T-helper 2 cell (primary cell): ENCODE measurements around the gene ZNF423.

ENCODE experiments used
- DNase-seq, 5 experiments: peaks; one replicate each; pipeline versions ENCODE4 v3.0.0 to v3.0.0-alpha.2; 2012 to 2022

Gene ZNF423

DNA sequence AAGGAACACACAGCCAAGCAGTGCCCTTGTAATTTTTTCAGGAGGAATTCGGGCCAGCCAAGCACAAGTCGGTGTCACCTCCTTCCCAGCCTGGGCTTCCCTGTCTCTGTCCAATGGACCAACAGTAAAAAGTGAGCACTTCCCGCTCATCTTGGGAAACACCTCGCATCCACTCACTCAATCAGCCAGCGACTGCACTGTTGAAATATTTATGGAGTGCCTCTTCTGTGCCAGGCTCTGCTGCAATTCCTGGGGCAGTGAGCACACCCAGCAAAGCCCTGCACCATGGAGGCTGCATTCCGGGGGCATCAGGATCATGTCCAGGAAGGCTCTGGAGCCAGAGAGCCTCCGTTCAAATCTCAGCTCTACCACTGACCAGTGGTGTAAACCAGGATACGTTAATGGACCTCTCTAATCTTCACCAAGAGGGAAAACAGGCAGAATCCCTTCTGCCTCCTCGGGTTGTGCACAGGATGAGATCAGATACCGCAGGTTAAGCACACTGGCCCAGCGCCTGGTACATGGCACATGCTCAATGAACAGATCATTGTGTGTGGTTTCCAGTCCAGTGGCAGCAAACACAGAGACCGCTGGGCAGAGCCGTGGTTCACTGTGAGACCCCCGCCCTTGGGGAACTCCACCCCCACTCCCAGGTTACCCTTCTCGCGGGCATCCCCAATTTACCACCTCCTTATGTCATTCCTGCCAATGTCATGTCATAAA lies 194.3 kb downstream of the ZNF423 start:
- DNase-seq = no peak

DNA sequence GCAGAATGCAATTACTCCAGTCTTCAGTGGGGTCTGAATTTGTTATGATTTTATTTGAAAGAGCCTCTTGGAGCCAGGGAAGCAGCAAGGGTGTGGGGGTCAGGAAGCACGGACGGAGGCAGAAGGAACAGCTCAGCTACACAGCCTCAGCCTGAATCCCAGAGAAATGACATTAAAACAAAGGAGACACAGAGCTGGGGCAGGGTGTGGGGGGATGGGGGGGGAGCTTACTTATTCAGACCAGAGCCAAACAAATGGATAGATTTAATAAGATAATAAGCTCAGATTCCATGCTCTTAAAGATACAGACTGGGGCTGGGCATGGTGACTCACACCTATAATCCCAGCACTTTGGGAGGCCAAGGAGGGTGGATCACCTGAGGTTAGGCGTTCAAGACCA lies 195.3 kb downstream of the ZNF423 start:
- DNase-seq = no peak

DNA sequence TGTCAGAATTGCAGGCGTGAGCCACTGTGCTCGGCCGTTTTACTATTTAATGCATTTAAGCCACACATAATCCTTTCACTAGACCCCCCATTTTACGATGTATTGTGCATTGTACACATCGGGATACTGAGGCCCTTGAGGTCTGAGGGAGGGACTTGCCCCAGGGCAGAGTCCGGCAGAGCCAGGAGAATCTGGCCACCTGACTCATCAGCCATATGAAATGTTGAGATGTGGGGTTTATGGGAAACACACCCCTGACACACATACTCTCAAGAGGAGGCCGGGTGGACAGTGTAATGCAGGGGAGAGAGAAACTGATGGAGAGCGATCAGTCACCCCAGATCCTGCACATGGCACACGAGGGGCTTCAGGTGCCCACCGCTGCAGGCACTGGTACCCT lies 196.6 kb downstream of the ZNF423 start:
- no peak for DNase-seq

DNA sequence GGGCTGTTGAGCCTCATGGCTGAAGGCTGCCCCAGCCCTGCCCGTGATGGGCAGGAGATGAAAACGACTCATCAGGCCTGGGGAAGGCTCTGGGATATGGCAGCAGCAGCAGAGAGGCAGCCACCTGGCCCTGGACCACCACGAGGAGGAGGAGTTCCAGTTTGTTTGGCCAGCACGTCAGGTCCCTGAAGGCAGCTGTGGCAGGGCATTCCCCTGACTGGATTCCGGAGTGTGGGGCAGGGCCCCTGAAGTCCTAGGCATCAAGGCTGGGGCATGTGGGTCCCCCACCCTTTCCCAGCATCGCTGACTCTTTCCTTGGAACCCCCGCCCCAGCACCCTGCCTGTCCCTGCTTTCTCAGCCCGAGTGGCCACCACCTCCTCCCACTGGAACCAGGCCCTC lies 197.4 kb downstream of the ZNF423 start:
- no peak for DNase-seq

DNA sequence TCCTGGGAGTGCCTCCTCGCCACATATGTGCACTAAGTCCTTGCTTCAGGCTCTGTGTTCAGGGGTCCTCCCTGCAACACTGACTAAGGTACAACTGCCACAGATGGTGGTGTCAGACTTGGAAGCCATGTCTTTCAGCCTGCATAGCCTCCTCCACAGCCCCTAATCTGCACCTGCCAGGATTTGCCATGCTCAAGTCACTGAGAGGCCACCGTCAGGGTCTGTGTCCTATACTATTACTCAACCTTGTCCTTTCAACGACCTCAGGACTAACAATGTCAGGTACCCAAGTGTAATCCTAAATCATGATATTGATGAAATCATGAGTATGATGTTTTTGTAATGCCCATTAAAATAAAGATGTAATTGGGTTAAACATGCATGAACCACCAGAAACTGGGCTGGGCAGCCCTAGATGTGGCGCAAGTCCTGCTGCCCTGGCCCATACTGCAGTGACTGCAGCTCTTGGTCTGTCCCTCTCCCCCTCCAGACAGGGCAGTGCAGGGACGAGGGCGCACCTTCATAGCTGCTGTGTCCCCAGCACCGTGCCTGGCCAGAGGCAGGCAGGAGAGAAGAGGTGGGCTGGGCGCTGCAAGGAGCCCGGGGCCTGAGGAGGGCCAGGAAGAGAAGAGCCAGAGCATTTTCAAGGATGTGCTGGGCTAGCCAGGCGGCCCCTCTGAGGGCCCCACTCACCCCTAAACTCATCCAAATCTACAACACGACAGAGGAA lies 198.0 kb downstream of the ZNF423 start:
- DNase-seq = no peak

DNA sequence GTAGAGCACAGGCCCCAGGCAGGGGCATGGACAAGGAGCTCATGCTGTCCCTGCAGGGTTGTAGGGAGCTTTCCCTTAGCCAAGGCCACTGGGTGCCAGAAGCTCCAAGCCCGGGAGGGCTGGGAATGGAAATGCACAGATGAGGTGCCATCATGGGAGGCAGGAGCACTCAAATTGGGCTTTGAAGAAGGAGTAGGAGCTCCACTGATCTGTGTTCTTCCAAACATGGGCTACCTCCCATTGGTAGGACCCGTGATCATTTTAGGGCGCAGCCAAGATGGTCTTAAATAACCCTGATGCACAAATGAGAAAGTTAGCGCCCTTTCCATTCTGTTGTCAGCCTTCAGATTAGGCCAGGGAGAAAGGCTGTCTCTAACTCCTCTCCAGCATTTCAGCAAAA lies 201.5 kb downstream of the ZNF423 start:
- DNase-seq = no peak

DNA sequence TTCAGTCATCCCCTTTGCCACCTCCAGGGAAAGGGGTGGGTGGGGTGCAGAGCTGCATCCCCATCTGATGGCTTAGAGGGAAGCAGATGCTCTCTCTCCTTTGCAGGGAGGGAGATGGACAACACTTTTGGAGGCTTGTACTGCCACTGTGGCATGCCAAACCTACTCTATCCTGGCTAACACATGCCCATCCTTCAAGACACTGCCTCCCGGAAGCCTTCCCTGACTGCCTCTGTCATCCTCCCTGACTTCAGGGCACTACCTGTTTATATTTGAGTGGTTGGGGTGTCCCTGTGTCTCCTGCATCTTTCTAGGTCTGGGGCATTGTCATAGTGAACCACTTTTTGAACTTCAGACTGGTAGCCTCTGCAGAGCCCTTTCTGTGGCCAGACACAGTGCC lies 202.3 kb downstream of the ZNF423 start:
- DNase-seq = no peak

DNA sequence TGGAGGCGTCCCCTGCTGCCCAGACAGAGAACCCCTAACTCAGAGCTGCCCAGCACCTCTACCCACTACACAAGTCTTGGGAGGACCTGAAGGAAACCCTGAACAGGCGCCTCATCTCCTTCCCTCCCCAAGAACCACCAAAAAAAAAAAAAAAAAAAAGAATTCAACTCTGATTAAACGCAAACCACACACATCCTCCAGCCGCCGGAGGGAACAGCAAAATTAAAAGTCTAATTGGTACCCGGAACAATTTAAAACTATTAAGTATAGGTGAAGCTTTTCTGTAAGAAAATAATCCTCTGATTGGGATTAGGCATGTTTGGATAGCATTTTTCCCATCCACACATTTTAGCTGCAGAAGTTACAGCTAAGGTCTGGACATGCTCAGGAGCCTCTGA lies 202.7 kb downstream of the ZNF423 start:
- no peak for DNase-seq

DNA sequence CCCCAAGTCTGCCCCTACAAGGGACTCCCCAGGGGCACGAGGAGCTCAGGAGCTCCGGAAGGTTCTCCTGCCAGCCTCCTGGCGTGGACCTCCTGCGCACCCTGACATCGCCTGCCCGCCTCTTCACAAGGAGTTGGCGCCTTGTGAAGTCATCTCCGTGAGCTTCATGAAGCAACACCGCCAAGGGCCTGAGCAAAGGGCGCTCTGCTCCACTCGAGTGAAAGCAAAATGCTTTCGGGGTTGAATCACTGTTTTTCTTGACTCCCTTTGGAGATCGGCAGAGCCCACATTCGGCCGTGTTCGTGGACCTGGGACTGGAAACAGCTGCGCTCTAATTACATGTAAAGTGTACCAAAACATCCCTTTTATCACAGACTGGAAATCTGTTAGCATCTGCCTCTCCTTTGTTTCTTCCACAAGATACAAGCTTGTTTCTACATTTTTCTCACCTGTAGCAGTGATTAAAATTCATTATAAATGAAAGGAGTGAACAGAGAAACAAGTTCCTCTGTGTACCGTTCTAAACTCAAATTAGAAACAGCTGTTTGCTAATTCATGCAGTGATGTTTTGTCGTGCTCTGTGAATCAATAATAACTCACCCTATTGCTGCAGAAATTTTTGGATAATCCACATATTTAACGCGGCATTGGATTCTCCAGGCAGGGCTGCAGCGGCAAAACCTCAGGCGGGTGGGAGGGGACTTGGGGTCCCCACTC lies 203.3 kb downstream of the ZNF423 start:
- no peak for DNase-seq

DNA sequence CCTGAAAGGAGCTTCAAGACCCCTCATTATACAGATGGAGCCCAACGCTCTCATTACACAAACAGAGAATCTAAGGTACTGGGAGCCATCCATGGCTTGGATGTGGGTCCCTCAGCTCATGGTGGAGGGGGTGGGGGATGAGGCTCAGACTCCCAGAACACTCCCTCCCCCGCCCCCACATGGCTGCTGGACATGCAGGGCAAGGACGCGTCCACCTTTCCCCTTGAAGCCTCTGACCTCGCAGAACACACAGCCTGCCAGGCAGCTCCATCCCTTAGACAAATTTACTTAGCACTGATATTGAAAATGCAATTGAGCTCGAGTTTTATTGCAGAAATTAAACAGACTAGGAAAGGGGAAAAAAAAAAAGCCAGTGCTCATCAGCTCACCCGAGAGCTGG lies 203.9 kb downstream of the ZNF423 start:
- DNase-seq = no peak

DNA sequence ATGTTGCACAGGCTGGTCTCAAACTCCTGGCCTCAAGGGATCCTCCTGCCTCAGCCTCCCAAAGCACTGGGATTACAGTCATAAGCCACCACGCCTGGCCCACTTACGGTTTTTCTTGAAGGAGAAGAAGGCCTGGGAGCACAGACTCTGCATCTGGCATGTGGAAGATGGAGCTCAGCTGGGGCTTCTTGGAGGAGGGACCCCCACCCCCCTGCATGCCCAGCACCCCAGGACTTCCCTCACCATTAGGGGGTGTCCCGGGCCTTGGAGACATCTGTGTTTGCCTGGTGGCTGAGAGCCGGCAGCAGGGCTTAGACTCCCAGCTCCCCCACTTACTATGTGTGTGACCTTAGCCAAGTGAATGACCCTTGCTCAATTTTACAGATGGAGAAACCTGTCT lies 204.7 kb downstream of the ZNF423 start:
- DNase-seq = no peak

DNA sequence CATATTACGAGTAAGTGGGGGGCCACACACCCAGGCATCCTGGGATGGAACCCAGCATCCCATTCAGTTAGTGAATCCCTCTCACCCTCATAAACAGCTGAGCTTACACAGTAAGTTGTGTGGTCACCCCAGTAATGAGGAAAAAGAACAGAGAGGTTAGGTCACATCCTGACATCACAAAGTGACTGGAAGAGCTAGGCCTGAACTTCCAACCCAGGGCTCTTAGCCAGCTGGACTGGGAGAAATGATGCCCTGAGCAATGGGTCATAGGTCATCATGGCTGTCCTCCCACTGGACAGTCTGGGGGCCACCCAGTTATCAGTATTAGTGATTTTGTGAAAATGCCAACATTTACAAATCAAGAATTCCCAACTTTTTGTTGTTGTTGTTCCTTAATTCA lies 205.3 kb downstream of the ZNF423 start:
- DNase-seq = no peak

DNA sequence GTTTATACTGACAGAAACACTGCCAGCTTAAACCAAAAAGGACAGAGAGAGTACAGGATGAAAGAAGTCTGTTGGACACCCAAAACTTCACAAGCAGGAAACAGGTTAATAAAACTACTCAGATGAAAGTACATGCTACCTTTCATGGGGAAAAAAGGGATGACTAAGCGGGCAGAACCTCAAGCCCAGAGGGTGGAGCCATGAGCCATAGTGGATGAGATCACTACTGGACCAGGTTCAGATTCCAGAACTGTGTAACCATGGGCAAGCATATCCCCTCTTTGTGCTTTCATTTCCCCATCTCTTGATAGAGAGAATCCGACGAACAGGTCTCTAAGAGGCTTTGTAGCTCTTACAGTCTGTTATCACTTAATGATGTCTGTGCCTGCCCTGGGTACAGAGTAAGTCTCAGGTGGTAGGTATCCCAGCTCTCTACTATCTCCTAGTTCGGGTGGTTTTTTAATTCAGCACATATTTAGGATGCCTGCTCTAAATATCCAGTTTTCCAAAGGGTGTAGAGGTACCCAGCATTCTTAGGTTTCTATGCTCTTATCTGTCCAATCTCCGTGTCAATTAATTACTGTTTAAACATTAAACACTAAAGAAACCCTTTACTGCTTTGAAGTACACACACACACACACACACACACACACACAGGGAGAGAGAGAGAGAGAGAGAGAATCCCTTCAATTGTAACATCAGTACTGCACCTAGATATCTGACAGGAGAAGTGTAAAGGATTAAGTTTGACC lies 206.7 kb downstream of the ZNF423 start:
- no peak for DNase-seq

DNA sequence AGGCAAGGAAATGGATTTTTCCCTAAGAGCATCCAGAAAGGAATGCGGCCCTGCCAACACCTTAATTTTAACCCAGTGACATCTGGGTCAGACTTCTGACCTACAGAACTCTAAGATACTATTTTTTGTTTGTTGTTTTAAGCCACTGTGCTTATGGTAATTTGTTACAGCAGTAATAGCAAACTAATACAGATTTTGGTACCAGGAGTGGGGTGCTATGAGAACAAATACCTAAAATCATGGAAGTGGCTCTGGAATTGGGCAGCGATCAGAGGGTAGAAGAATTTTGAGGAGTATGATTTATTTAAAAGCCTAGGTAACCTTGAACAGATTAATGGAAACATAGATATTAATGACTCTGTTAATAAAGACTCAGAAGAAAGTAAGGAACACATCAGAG lies 208.2 kb downstream of the ZNF423 start:
- no peak for DNase-seq

DNA sequence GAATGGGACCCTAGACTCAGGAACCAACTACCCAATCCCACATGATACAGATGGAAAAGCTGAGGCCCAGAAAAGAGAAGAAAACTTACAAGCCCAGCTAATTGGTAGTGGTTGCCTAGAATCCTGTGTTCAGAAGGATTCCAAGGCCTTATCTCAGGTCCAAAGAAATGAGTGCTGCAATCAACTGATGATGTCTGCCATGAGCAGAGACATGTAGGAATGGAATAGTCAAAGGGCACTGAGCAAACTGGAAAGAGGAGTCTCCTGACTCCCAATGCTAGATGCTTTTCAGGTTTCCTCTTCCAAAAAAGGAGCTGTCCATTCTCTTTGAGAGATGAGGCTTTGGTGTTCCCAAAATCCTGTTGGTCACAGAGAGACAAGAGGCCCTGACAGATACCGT lies 210.6 kb downstream of the ZNF423 start:
- DNase-seq = no peak

DNA sequence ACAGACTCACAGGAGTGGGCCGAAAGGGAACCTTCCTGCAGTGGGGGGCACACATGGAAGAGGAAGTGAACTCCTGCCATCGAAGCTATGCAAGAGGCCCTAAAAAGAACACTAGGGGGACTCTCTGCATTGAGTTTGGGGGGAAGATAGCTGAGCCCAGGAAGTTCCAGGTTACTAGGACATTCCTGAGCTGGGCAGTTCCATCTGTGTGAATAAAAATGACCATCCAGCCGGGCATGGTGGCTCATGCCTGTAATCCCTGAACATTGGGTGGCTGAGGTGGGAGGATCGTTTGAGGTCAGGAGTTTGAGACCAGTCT lies 211.8 kb downstream of the ZNF423 start:
- no peak for DNase-seq

DNA sequence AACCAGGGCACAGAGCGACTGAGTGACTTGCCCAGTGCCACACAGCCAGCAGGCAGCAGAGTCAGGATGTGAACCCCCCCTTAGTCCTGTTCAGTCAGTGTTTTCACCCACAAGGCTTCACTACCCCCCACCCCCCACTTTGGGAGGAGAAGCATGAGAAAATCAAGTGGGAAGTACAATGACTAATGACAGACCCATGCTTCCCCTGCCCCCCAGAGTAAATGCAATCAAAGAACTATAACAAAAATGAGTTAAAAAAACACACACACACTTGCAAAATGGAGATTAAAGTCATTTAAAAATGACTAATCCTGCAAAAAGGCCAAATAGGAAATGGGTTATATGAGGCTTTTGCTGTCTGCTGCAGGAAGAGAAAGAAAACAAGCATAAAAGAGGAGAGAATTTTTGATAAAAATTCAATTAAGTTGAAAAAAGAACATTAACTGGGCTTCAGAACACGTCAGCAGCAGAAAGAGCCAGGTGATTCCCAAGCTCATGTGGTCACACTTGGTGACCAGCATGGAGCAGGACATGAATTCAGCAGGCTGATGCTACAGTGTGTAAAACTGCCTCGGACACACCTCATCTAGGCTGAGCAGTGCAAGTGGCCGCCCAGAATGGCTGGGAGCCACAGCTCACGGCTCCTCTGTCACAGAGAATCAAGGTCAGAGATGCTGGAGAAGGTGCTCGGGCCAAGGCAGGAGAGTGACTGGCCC lies 212.3 kb downstream of the ZNF423 start:
- no peak for DNase-seq

DNA sequence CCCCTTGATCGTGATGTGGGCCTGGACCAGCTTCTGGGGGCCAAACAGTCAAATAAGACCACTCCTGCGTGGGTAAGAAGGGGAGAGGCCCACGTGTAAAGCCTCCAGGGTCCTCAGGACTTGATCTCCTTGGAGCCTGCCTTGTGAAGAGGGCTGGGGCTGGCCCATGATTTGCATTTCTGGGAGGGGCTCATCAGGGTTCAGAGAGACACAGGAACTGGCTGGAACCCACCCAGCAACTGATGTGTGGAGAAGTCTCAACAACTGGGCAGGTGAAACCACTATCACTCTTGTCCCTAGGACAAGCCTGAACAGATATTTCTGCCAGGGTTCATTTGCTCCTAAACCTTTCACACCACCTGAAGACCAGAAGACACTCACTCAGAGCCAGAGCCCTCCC lies 214.7 kb downstream of the ZNF423 start:
- no peak for DNase-seq

DNA sequence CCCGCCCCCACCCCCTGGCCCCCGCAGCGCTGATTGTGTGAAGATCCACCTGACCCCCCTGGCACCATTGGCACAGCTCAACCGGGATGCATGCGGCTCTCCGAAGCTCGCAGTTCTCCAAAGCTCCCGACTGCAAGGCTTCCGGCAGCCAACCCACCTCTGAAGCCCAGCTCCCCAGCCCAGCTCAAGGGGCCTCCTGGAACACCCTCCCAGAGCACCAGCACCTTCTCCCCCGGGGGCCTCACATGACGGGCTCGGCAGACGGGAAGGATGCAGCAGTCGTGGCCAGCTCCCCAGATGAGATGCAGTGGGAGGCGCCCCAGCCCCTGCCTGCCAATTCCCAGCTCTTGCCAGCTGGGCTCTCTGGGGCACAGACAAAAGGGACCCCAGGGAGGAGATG lies 215.3 kb downstream of the ZNF423 start:
- no peak for DNase-seq

DNA sequence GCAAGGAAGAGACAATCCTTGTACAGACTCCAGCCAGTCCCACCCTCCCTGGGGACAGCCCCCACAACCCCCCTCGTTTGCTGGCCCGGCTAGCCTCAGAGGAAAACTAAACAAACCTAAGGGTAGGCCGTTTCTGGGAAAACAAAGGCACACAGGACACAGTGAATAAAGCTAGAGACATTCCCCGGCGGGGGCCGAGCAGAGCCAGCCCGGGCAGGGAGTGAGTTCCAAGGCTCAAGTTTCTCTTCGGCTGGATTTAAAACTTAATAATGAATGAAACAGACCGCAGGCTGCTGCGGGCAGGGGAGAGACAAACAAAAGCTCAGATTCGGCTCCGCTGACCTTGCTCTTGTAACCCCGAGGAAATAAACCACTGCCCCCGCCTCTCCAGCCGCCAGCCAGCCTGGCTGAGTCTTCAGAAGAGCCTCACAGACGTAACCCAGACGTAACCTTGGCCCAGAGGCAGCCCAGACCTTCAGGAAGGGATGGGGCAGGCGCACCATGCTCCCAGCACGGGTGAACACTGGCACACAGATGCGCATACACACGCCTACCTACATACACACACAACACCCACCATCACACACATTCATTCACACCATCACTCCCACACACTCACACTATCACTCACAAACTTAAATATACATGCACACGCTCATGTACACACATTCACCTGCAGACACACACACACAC lies 216.0 kb downstream of the ZNF423 start:
- no peak for DNase-seq

DNA sequence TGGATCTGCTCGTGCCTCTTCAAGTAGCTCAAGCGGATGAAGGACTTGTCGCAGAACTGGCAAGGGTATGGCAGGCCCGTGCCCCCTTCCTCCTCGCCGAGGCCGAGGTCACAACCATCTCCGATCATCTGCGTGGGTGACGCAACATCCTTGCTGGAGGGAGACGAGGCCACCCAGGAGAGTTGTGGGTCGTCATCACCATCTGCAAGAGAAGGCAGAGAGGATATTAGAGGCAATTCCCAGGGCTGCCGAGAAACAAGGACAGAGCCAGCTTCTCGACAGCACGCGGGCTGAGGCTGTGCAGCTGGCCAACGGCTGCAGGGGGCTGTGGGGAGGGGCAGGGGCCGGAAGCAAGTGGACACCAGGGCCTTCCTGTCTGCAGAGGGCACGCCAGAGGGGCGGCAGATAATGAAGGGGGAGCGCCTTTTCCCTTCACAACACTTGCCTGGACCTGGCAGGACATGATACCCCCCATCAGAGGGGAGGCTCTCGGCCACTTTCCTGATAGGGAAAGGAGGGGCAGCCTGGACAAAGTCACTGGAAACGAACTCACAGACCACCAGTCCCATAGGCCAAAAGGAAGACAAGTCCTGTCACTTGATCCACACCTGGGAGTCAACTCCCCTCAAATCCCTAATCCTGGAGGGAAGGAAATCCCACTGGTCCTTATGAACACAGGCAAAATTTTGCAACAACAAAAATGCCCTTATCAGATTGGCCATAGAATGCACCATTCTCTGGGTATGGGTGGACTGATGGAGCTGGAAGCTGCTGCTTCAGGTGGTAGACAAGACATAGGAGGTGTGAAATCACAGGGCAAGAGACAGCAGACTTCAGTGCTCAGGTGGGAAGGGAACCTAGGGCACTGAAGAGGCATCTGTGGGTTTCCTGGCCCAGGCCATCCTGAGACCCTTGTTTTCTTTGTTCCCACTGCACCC lies 217.0 kb downstream of the ZNF423 start:
- DNase-seq = no peak
